Sigmoid colon (tissue), 7 donors: Measurements from ENCODE around the gene NTPCR. TPM values are rescaled to one million over a fixed set of nuclear protein-coding genes. Genes with fewer than 3 reads are reported as not detected.

Experiments
- DNase-seq: peaks from one replicate; pipeline ENCODE4 v3.0.0-alpha.2; 2019
- H3K27ac ChIP-seq, 4 donors: fragments of 200-600 bp; sonication (generic); one replicate each; pipeline ENCODE4 v1.5.1; 2016 to 2019; ENCODE audit warnings: mild to moderate bottlenecking in 1 of 4
- H3K27me3 ChIP-seq, 3 donors: fragments of 200-600 bp; sonication (generic); one replicate each; pipeline ENCODE4 v1.5.1; 2019; ENCODE audit warnings: mild to moderate bottlenecking in 1 of 3
- H3K36me3 ChIP-seq, 4 donors: fragments of 200-600 bp; sonication (generic); one replicate each; pipeline ENCODE4 v1.5.1; 2016 to 2019
- H3K4me1 ChIP-seq, 4 donors: fragments of 200-600 bp; sonication (generic); one replicate each; pipeline ENCODE4 v1.5.1; 2017 to 2019
- H3K4me3 ChIP-seq, 4 donors: fragments of 200-600 bp; sonication (generic); one replicate each; pipeline ENCODE4 v1.5.1; 2017 to 2019; ENCODE audit warnings: mild to moderate bottlenecking in 2 of 4, moderate library complexity in 1 of 4
- H3K9me3 ChIP-seq, 4 donors: fragments of 200-600 bp in 3 of 4; sonication (generic) in 3 of 4; one replicate each; pipeline versions ENCODE4 v1.5.1 to v1.6.1; 2013 to 2019
- CTCF ChIP-seq, 4 experiments: fragments of 450-650 bp in 3 of 4; fragments of 200-600 bp in 1 of 4; IDR thresholded peaks; one replicate each; pipeline ENCODE4 v1.5.1; 2016 to 2019; ENCODE audit warnings: antibody characterized with exemption in 4 of 4, mild to moderate bottlenecking in 3 of 4, moderate library complexity in 2 of 4
- EP300 ChIP-seq, 4 donors: sonication (generic); formaldehyde crosslinking; IDR thresholded peaks; one replicate each; pipeline ENCODE4 v1.6.1; 2017; ENCODE audit warnings: antibody characterized with exemption in 4 of 4
- POLR2A ChIP-seq, 2 donors: fragments of 450-650 bp; IDR thresholded peaks; one replicate each; pipeline ENCODE4 v1.6.1; 2016; ENCODE audit warnings: antibody characterized with exemption in 2 of 2, mild to moderate bottlenecking in 2 of 2, moderate library complexity in 2 of 2
- POLR2AphosphoS5 ChIP-seq, 4 donors: sonication (generic); formaldehyde crosslinking; IDR thresholded peaks; one replicate each; pipeline ENCODE4 v1.6.1; 2017; ENCODE audit warnings: antibody characterized with exemption in 4 of 4
- WGBS, 2 donors: extraction: QIAGEN DNeasy Blood & Tissue Kit; methylation state at CpG; one replicate each; pipeline ENCODE4 v1.1.7; 2013; 5-methylcytosine and 5-hydroxymethylcytosine counted together
- intact Hi-C: fragments of 100-400 bp; cut with DNase I; formaldehyde crosslinking; loops from one replicate; pipeline ENCODE4 v1.15.1; 2023
- polyA plus RNA-seq, 3 donors: library from polyadenylated mRNA; stranded (reverse); fragments of 200-250 nt; gene quantifications; one replicate each; pipeline ENCODE4 v1.2.3, GENCODE V29; 2013
- total RNA-seq, 4 donors: library from RNA; depleted of rRNA; stranded (reverse); fragments of >200 nt; gene quantifications; one replicate each; pipeline ENCODE4 v1.1.0, GENCODE V29; 2016
- donor health status: healthy with polysubstance abuse.
- donor health status: Bipolar disorder and iron deficiency.
- donor health status: healthy.

Gene NTPCR
- total and polyA plus RNA-seq, 7 donors = 20.5 to 100 (median 43.2) TPM

GRCh38 chr1:232985882-232986526 lies 35.6 kb downstream of the NTPCR start:
- TF ChIP-seq EP300 (IDR thresholded peaks at IDR 0.05) = no peak
- TF ChIP-seq CTCF (IDR thresholded peaks at IDR 0.05) = no peak
- TF ChIP-seq POLR2A (IDR thresholded peaks at IDR 0.05) = no peak
- TF ChIP-seq POLR2AphosphoS5 (IDR thresholded peaks at IDR 0.05) = no peak
- no peaks in the 10 kb centered on the region for H3K9me3 ChIP-seq
- 91 to 94% methylated on average over 31 of the region's 31 CpGs for WGBS, 2 donors

GRCh38 chr1:232986527-232986922 lies 36.1 kb downstream of the NTPCR start:
- Histone ChIP-seq H3K36me3 (no peaks in the 10 kb centered on the region), H3K4me3 (no peak overlapping the region), H3K27me3 (no peaks in the 10 kb centered on the region), H3K4me1 (no peaks in the 10 kb centered on the region), H3K27ac (no peak overlapping the region), H3K9me3 (no peaks in the 10 kb centered on the region)
- DNase-seq = peak; percentile 33
- TF ChIP-seq POLR2A (IDR thresholded peaks at IDR 0.05) (no peak), CTCF (IDR thresholded peaks at IDR 0.05) (no peak), POLR2AphosphoS5 (IDR thresholded peaks at IDR 0.05) (no peak), EP300 (IDR thresholded peaks at IDR 0.05) (no peak)
- 96 to 97% methylated on average over 5 of the region's 5 CpGs for WGBS, 2 donors
- intact Hi-C loops = no loop called here

More at GRCh38 chr1:232985882-232986526, 35.6 kb downstream of the NTPCR start:
- H3K36me3 ChIP-seq = no peaks in the 10 kb centered on the region
- no peak for DNase-seq
- no peaks in the 10 kb centered on the region for H3K4me1 ChIP-seq
- H3K27me3 ChIP-seq = no peaks in the 10 kb centered on the region
- H3K27ac ChIP-seq = no peak overlapping the region
- H3K4me3 ChIP-seq = no peak overlapping the region
- intact Hi-C loops = no loop called here

GRCh38 chr1:232987046-232987773 lies 36.8 kb downstream of the NTPCR start:
- Histone ChIP-seq H3K4me1 (no peaks in the 10 kb centered on the region), H3K27ac (no peak overlapping the region), H3K36me3 (no peaks in the 10 kb centered on the region), H3K4me3 (no peak overlapping the region), H3K9me3 (no peaks in the 10 kb centered on the region), H3K27me3 (no peaks in the 10 kb centered on the region)
- intact Hi-C loops = no loop called here
- peak; percentile 52 for DNase-seq
- WGBS, 2 donors = 85 to 93% methylated on average over 11 of the region's 11 CpGs
- TF ChIP-seq POLR2A (IDR thresholded peaks at IDR 0.05) = no peak

- H3K27ac ChIP-seq = no peak overlapping the region
- no peaks in the 10 kb centered on the region for H3K9me3 ChIP-seq
- H3K4me1 ChIP-seq = no peaks in the 10 kb centered on the region
- intact Hi-C loops = no loop called here
- DNase-seq = peak; percentile 34
- H3K27me3 ChIP-seq = no peaks in the 10 kb centered on the region
- TF ChIP-seq EP300 (IDR thresholded peaks at IDR 0.05) (no peak), CTCF (IDR thresholded peaks at IDR 0.05) (no peak), POLR2A (IDR thresholded peaks at IDR 0.05) (no peak)
- H3K4me3 ChIP-seq = no peak overlapping the region
- 85 to 93% methylated on average over 13 of the region's 13 CpGs for WGBS, 2 donors
- H3K36me3 ChIP-seq = no peaks in the 10 kb centered on the region
These were observed 37.3 kb downstream of the NTPCR start for GRCh38 chr1:232987774-232988140.

- no peaks in the 10 kb centered on the region for H3K27me3 ChIP-seq
- H3K27ac ChIP-seq = no peak overlapping the region
- no peaks in the 10 kb centered on the region for H3K4me1 ChIP-seq
- H3K9me3 ChIP-seq = peaks cover 0 to 2% (median 0%) of the 10 kb centered on the region in 4 donors
- H3K4me3 ChIP-seq = no peak overlapping the region
- DNase-seq = peak; percentile 50
- TF ChIP-seq EP300 (IDR thresholded peaks at IDR 0.05) (no peak), POLR2AphosphoS5 (IDR thresholded peaks at IDR 0.05) (no peak), CTCF (IDR thresholded peaks at IDR 0.05) (no peak), POLR2A (IDR thresholded peaks at IDR 0.05) (no peak)
- 86 to 88% methylated on average over 8 of the region's 8 CpGs for WGBS, 2 donors
- no peaks in the 10 kb centered on the region for H3K36me3 ChIP-seq
- intact Hi-C loops = no loop called here
These were observed 38.2 kb downstream of the NTPCR start for GRCh38 chr1:232988572-232989040.
